HG02943 (cell line): ENCODE data around the gene NAV2.

Experiments
- ATAC-seq: cut with Tn5 transposase; IDR thresholded peaks from one replicate; pipeline ENCODE4 v1.9.1; 2021; ENCODE audit warnings: mild to moderate bottlenecking, low read depth, moderate library complexity; ENCODE audit not compliant: unreplicated experiment

Gene NAV2

GRCh38 chr11:20157728-20158127 lies 445.1 kb downstream of the NAV2 start:
- ATAC-seq = no peak

GRCh38 chr11:20158597-20159257 lies 446.1 kb downstream of the NAV2 start:
- ATAC-seq = no peak

GRCh38 chr11:20159466-20160381 lies 447.1 kb downstream of the NAV2 start:
- ATAC-seq = no peak

GRCh38 chr11:20160425-20161229 lies 448.0 kb downstream of the NAV2 start, which contains the start of gene DBX1:
Gene DBX1 (minus strand): TSS chr11:20160475. CDS start chr11:20160324, 151 bp downstream.
- ATAC-seq = no peak

GRCh38 chr11:20161230-20161918 lies 448.7 kb downstream of the NAV2 start:
- ATAC-seq = no peak

- no peak for ATAC-seq
These were observed 449.5 kb downstream of the NAV2 start for GRCh38 chr11:20161923-20162744.

GRCh38 chr11:20162824-20163782 lies 450.5 kb downstream of the NAV2 start:
- no peak for ATAC-seq

GRCh38 chr11:20163783-20164481 lies 451.3 kb downstream of the NAV2 start:
- no peak for ATAC-seq
